ENCODE measurements around the gene SEC23A. TPM values are rescaled to one million over a fixed set of nuclear protein-coding genes. Genes with fewer than 3 reads are reported as not detected.

Gene SEC23A
- total and polyA plus RNA-seq, 2 of the 13 experiments (the other 11 are each of a cell fraction or from before 2014, with no cell fraction given): 403 to 887 TPM

- no peak for TF ChIP-seq FOXA1 (IDR thresholded peaks at IDR 0.05)
- TF ChIP-seq FOXA1 (CRISPR knock-in tag; IDR thresholded peaks at IDR 0.05): peak; percentile 64
- peak; percentile 100 for TF ChIP-seq ELF4 (CRISPR knock-in tag; IDR thresholded peaks at IDR 0.05; ENCODE audit: borderline replicate concordance)
- TF ChIP-seq NONO (IDR thresholded peaks at IDR 0.05): no peak
- peak; percentile 100 for TF ChIP-seq NONO (CRISPR knock-in tag; conservative IDR thresholded peaks at IDR 0.05)
- peak; percentile 94 for TF ChIP-seq HNRNPL (IDR thresholded peaks at IDR 0.05; ENCODE audit: low read depth, low read length)
- TF ChIP-seq SPEN (CRISPR knock-in tag; IDR thresholded peaks at IDR 0.05; ENCODE audit: low read depth): peak; percentile 97
- TF ChIP-seq THAP7 (CRISPR knock-in tag; IDR thresholded peaks at IDR 0.05): peak; percentile 94; the same call in 1 of the 2 replicates
- TF ChIP-seq ZNF776 (CRISPR knock-in tag; IDR thresholded peaks at IDR 0.05): peak; percentile 99
- peak; percentile 93 for TF ChIP-seq NFATC3 (CRISPR knock-in tag; IDR thresholded peaks at IDR 0.05)
- TF ChIP-seq ZMYM4 (CRISPR knock-in tag; IDR thresholded peaks at IDR 0.05): peak; percentile 99
- peak; percentile 89 for TF ChIP-seq ZNF609 (CRISPR knock-in tag; IDR thresholded peaks at IDR 0.05; ENCODE audit: borderline replicate concordance)
- peak; percentile 95 for TF ChIP-seq RARA (CRISPR knock-in tag; IDR thresholded peaks at IDR 0.05)
- peak; percentile 94 for TF ChIP-seq SKIL (CRISPR knock-in tag; IDR thresholded peaks at IDR 0.05; ENCODE audit: borderline replicate concordance)
- TF ChIP-seq RNF219 (CRISPR knock-in tag; IDR thresholded peaks at IDR 0.05): peak; percentile 87; the same call in 1 of the 2 replicates
- 0 out of 2 replicates have a peak, but pooled peaks have one; percentile 45 for TF ChIP-seq ZNF3 (CRISPR knock-in tag; IDR thresholded peaks at IDR 0.05)
- peak; percentile 98; the same call in 1 of the 2 replicates for TF ChIP-seq E2F2 (CRISPR knock-in tag; IDR thresholded peaks at IDR 0.05; ENCODE audit: borderline replicate concordance)
Measured at GRCh38 chr14:39102969-39103957, at the start of gene SEC23A (continued).
